HepG2 (cell line): Measurements from ENCODE around the gene ANKRD49.
A peak's percentile ranks its signal among the peaks of the same experiment; 100 is the strongest.

Source experiments
- CHD2 ChIP-seq: IDR thresholded peaks from 2 replicates; pipeline ENCODE4 v1.6.1; 2011; ENCODE audit warnings: low read depth, low read length, improper control_type of control experiment
- CTCF ChIP-seq: sonication (generic); formaldehyde crosslinking; IDR thresholded peaks from 2 replicates; pipeline ENCODE4 v1.5.0; 2020; ENCODE audit warnings: mild to moderate bottlenecking, missing genetic modification reagents, moderate library complexity
- NFE2 ChIP-seq: sonication (generic); formaldehyde crosslinking; IDR thresholded peaks from 2 replicates; pipeline ENCODE4 v1.4.0; 2020; ENCODE audit warnings: missing genetic modification reagents
- ZBTB34 ChIP-seq: sonication (generic); formaldehyde crosslinking; IDR thresholded peaks from 2 replicates; pipeline ENCODE4 v1.8.0; 2022; ENCODE audit warnings: mild to moderate bottlenecking, missing genetic modification reagents
- ZNF747 ChIP-seq: sonication (generic); formaldehyde crosslinking; IDR thresholded peaks from 2 replicates; pipeline ENCODE4 v1.8.1; 2023; ENCODE audit warnings: missing genetic modification reagents, mild to moderate bottlenecking, borderline replicate concordance

- TF ChIP-seq CHD2 = peak; percentile 92
- no peak for TF ChIP-seq ZBTB34 (CRISPR knock-in tag)
- TF ChIP-seq NFE2 = no peak
- no peak for TF ChIP-seq CTCF (CRISPR knock-in tag)
- 0 out of 2 replicates have a peak, but pooled peaks have one; percentile 8 for TF ChIP-seq ZNF747 (CRISPR knock-in tag)
These were observed at the start of gene ANKRD49, which contains the start of gene MRE11 for GRCh38 chr11:94493281-94494125.
